ENCODE data around the gene SCN10A.
A peak's percentile ranks its signal among the peaks of the same experiment; 100 is the strongest.

The SCN10A gene

DNA sequence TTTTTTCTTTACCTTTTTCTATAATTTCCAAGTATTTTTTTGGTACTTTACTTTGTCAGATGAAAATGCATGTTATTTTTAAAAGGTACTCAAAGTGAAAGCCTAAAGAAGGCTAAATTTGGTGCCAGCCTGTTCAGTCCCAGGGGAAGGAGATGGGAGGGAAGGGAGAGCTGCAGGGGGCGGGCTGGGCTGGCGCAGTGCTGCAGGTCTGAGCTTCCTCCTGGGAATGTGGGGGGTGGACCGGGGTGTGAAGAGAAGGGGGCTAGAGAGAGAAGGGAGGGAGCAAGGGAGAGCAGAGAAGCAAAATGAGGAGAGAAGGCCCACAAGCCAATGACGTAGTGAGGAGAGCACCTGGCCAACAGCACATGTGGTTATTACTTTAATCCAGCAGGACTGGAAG is 95.6 kb downstream of the SCN10A start:
- no peak for DNase-seq (ENCODE audit: low spot score)

DNA sequence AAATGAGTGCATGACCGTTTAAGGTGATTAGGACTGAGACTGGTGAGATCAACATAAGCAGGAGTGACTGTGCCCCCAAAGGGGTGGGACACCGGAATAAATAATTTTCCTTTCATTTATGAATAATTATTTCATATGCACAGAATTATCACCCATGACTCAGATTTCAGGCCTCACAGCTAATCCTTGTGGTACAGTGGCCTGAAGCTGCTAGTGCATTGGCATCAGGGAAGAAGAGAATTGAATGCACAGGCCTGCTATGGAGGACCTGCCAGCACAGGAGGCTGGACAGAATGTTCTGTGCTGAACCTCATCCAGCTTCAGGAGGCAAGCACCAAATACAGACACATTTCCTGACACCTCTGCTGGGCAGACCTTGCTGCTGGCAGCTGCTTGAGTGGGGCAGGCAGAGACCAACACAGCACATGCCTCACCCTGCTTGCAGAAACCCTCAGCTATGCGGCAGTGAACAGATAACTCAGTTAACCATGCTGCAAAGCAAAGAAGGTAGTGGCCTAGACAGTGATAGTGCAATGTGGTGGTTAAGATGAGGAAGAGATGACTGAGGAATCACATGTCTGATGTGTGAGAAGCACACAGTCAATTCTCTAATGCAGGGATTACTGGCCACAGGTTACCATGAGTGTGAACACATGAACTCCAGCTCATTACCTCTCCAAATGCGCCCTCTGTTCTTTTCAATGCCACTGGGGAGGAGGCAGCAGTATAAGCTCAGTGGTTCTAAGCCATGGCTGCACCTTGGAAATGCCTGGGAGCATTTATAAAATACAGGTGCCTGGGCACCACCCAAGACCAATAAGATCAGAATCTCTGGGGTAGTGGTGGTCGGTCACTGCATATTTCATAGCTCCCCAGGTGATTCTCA is 98.4 kb downstream of the SCN10A start:
- no peak for DNase-seq (ENCODE audit: low spot score)

GRCh38 chr3:38713121-38713520 is 102.9 kb downstream of the SCN10A start:
- DNase-seq (ENCODE audit: low spot score) = no peak

DNA sequence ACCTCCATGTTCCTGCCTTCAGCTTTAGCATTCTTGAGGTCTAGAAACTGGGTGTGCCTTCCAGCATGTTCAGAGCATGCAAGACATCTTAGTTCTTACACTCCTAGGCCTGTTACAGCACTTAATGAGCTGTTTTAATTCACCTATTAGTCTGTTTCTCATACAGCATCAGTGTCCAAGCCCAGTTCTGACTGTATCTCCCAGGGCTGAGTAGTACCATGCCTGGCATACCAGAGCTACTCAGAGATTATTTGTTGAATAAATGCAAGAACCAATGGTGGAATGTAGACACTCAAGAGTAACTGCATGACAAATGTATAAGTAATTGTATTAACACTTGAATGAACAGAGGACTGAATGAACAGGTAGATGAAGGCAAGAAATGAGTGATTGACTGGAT is 104.7 kb downstream of the SCN10A start:
- no peak for DNase-seq (ENCODE audit: low spot score)

- no peak for DNase-seq (ENCODE audit: low spot score)
Observed at GRCh38 chr3:38707730-38708129, 108.3 kb downstream of the SCN10A start.

DNA sequence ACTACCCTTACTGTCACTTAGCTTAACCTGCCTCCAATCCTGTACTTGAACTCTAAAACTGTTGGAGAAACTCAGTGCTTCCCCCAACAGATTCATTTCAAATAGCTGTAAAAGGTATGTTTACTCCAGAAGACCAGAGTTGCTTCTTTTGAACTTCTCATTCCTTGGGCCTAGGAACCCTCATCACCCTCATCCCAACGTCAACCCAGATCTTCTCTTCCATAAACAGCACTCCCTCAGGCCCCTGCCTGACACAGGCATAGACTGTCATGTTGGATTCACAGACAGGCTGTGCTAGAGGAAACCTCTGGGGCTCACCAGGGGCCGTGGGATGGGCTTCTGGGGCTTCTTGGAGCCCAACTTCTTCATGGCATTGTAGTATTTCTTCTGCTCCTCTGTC is 109.1 kb downstream of the SCN10A start:
- DNase-seq (ENCODE audit: low spot score) = no peak

- DNase-seq (ENCODE audit: low spot score) = no peak
Observed at GRCh38 chr3:38702231-38702630, 113.8 kb downstream of the SCN10A start.

DNA sequence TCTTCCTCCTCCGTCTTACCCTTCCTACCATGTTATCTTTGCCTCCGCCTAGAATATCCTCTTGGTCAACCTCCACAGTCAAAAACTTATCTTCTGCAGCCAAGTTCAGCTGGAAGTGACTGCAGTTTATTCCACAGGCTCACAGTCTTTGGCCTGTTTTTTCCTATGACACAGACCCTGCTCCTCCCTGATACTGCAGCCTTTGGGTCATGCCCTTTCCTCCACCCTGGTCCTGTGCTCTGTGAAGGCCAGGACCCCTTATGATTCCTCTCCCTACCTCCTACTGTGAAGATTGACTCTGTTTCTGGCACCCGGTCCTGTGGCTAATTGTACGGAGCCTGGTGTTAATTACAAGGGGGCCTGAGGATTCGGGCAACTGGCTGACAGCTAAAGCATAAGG is 117.3 kb downstream of the SCN10A start:
- DNase-seq (ENCODE audit: low spot score) = no peak

GRCh38 chr3:38698061-38698460 is 118.0 kb downstream of the SCN10A start:
- DNase-seq (ENCODE audit: low spot score) = no peak

GRCh38 chr3:38696034-38696433 is 120.0 kb downstream of the SCN10A start:
- DNase-seq (ENCODE audit: low spot score) = no peak

DNA sequence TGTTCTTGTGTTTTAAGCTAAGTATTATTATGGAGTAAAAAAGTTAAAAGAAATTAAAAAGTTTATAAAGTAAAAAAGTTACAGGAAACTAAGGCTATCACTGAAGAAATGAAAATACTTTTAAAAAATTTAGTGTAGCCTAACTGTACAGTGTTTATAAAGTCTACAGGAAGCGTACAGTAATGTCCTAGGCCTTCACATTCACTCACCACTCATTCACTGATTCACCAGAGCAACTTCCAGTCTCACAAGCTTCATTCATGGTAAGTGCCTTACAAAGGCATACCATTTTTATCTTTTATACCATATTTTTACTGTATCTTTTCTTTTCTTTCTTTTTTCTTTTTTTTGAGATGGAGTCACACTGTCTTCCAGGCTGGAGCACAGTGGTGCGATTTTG is 125.8 kb downstream of the SCN10A start:
- DNase-seq (ENCODE audit: low spot score) = no peak

DNA sequence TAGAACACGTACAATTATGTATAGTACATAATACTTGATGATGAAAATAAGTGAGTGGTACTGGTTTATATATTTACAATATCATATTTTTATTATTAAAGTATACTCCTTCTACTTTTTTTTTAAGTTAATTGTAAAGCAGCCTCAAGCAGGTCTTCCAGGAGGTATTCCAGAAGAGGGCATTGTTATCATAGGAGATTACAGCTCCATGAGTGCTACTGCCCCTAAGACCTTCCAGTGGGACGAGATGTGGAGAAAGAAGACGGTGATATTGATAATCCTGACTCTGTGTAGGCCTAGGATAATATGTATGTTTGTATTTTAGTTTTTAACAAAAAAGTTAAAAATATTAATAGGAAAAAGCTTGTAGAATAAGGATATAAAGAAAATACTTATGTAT is 126.2 kb downstream of the SCN10A start:
- DNase-seq (ENCODE audit: low spot score) = no peak

GRCh38 chr3:38689346-38689745 is 126.7 kb downstream of the SCN10A start:
- DNase-seq (ENCODE audit: low spot score) = no peak

GRCh38 chr3:38687321-38687720 is 128.7 kb downstream of the SCN10A start:
- no peak for DNase-seq (ENCODE audit: low spot score)

- no peak for DNase-seq (ENCODE audit: low spot score)
Observed at GRCh38 chr3:38684546-38684945, 131.5 kb downstream of the SCN10A start.

- DNase-seq (ENCODE audit: low spot score) = no peak
Observed at GRCh38 chr3:38669668-38670067, 146.3 kb downstream of the SCN10A start.

- DNase-seq (ENCODE audit: low spot score) = peak; percentile 8
Observed at GRCh38 chr3:38662544-38662943, 153.5 kb downstream of the SCN10A start.

DNA sequence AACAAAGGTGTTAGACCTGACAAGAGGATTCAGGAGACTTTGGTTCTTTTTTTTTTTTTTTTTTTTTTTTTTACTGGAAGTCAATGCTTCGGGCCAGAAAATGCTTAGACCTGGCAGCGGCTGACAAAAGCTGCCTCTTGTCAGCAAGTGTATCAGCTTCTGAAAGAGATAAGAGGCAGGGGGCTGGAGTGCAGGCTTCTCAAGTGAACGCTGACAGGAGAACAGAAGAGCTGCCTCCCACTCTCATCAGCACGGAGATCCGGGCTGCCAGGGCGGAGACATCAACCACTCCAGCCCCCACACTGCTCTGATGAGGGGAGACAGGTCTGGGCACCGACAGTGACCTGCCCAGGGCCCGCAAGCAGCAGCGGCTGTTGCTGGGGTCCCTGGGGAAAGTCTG is 157.2 kb downstream of the SCN10A start:
- DNase-seq (ENCODE audit: low spot score) = no peak

GRCh38 chr3:38657369-38657768 is 158.6 kb downstream of the SCN10A start:
- DNase-seq (ENCODE audit: low spot score) = no peak

DNA sequence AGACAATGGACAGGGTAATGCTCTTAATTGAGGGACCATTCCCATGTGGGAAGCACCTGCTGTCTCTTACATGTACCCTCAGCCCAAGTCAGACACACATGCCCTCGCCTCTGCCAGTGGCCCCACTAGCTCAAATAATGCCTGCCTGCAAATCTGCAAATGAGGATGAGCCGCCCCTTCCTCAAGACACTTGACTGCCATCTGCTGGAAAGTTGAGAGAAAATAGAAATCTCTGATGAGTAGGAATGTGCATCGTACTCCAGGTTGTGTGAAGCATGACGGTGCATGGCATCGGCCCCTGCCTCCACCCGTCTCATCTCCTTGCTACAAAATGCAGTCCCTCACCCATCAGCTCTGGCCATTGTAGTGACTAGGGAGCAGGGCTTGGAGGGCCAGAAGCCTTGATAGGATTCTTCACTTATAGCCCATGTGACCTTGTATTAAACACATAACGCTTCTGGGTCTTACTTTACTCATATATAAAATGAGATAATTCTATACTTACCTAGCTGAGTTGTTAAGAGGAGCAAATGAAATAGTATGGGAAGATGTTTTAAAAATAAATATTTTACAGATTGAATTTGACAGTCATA is 160.2 kb downstream of the SCN10A start:
- no peak for DNase-seq (ENCODE audit: low spot score)

DNA sequence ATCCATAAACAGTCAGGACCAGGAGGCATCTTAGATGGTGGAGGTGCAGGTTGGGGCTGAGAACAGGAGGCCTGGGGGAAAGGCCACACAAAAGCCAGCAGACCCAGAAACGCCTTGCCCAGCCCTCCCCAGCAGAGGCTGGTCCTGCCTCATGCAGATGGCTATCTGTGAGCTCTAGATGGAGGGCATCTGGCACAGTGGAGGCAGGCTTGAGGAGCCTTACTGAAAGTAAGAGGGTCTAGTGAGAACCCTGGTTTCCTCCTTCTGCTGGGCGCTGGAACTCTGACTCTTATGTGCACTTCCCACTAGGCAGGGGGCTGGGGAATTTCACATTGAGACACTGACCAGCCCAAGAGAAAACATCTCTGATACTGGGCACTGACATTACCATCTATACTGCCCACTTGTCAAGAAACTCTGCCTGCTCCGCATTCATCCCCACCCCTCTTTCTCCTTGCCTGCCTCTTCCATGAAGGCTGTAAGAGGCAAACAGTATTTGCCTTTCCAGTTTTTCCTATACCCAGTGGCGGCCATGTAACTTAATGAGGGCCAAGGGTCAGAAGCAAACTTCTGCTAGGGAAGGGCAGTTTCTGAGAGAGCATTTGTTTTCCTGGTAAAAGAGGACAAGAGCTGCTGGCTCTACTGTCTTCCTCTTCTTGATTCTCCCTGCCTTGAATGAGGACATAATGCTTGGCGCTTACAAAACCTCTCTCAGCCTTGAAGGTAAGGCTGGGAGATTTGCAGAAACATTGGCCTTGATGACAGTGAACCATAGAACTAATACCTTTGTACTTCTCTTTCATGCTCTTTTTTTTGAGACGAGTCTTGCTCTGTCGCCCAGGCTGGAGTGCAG is 162.1 kb downstream of the SCN10A start:
- no peak for DNase-seq (ENCODE audit: low spot score)

GRCh38 chr3:38652934-38653333 is 163.1 kb downstream of the SCN10A start:
- no peak for DNase-seq (ENCODE audit: low spot score)
